Stromal cell of bone marrow (primary cell): ENCODE measurements around the gene SLC24A3.

Source experiments
- DNase-seq: peaks from one replicate; pipeline ENCODE4 v3.0.0-alpha.2; 2012; ENCODE audit warnings: low read depth

SLC24A3 gene

DNA sequence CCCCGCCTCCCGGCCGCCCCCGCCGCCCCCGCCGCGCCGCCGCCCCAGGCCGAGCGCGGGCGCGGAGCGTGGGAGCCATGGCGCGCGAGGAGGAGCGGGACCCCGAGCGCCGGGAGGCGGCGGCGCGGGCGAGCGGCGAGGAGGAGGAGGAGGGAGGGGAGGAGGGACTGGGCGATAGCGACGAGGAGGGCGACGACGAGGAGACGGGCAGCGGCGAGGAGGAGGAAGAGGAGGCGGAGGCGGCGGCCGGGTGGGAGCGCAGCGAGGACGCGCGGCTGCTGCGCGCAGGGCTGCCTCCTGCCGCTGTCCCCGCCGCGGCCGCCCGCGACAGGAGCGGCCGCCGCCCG is at the start of gene SLC24A3:
Gene SLC24A3, plus strand, starts transcription at position 174 of the 347 bp plus-strand sequence.
- no peak for DNase-seq

DNA sequence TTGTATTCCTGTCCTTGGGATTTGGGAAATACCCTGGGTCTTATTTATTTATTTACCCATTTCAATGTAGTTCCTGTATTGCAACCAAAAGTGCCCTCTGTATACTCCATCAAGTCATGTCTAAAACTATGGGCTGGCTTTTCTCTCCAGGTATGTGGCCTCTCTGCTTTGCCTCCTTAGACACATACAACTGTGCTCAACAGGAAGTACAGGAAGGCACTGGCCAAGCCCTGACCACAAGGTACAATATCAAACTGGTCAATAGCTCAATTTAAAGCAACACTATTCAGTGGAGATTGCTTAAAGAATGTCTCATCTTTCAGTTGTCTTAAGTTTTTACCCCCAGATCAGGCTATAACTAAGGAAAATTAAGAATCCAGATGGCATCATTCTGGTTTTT is 42.3 kb upstream of the SLC24A3 start:
- DNase-seq, result no peak

DNA sequence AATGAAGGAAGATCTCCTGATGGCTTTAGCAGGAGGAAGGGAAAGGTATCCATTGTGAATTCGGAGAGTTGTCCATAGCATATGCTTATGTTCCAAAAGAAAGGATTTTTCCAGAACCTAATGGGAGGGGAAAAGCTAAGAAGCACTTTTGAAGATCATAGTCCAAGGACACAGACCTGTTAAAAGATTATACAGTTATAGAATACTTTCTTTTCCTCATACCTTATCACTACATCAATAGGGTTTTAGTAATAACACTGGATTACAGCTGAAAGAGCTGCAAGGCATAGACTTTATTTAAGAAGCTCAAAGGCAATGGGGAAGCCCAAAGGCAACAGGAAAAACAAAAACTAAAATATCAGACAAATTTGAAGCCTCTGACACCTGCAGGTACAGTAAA is 39.8 kb upstream of the SLC24A3 start:
- DNase-seq, result no peak

- no peak for DNase-seq
These were observed 35.9 kb upstream of the SLC24A3 start for GRCh38 chr20:19176470-19177052.

GRCh38 chr20:19181552-19181951 is 30.9 kb upstream of the SLC24A3 start:
- DNase-seq, result no peak

DNA sequence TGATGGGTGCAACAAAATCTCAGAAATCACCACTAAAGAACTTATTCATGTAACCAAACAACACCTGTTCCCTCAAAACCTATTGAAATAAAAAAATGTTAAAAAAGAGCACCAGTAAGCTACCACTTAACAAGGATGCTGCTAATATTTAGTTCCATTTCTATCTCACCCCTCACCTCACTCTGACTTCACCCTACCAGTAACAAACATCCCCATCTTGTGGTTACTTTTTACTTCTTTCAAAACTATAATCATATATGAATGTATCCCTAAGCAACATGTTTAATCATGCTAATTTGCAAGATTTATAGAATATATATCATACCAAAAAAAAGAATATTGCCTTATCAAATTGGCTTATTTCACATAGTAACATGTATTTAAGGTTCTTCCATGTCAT is 27.4 kb upstream of the SLC24A3 start:
- DNase-seq, result no peak

DNA sequence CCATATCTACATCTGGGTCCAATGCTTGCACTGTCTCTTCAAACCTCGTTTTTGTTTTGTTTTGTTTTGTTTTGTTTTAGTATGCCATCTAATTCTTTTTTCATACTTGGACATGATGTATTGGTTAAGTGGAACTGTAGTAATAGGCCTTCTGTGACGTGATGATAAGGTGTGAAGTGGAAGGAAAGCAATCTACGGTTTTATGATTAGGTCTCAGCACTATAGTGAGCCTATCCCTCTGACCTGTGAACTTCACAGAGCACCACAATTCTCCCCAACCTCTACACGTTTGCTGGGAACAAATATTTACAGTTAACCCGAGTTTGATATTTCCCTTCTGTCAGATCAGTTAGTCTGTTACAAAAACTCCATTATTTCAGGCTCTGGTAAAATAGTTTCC is 19.1 kb upstream of the SLC24A3 start:
- DNase-seq, result no peak

DNA sequence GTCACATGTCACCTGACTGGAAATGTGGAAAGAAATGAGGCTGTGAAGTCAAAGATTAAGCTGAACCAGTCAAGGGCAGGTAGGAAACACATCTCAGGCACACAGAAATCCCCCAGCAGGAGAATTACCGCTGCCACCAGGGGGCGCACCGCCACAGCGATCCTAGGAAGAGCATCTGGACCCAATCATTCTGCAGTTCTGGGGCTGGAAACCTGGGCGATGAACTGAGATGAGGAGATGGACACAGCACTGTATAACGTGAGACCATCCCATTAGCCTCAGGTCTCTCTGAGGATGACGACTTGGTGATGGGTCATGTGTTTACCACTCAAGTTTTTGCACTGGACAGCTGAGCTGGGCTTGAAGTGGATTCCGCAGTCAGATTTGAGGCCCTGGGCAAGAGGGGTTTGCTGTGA is 6.5 kb upstream of the SLC24A3 start:
- DNase-seq, result peak; percentile 11

DNA sequence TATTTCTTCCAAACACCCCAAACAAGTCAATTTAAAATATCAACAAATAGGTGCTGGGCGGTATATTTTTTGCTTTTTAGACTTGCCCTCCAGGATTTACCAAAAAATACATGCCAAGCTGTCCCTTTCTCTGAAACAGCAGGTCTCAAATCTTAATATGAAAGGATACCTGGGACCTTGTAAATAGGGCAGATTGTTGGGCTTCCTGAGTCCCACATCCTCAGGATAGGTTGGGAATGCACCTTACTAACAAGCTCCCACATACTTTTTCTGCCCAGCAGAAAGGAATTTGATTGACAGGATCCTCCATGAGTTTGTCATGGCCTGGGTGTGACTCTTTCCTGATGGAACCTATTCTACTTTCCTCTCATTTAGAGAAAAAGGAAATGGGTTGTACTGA is 4.9 kb upstream of the SLC24A3 start:
- DNase-seq, result no peak

DNA sequence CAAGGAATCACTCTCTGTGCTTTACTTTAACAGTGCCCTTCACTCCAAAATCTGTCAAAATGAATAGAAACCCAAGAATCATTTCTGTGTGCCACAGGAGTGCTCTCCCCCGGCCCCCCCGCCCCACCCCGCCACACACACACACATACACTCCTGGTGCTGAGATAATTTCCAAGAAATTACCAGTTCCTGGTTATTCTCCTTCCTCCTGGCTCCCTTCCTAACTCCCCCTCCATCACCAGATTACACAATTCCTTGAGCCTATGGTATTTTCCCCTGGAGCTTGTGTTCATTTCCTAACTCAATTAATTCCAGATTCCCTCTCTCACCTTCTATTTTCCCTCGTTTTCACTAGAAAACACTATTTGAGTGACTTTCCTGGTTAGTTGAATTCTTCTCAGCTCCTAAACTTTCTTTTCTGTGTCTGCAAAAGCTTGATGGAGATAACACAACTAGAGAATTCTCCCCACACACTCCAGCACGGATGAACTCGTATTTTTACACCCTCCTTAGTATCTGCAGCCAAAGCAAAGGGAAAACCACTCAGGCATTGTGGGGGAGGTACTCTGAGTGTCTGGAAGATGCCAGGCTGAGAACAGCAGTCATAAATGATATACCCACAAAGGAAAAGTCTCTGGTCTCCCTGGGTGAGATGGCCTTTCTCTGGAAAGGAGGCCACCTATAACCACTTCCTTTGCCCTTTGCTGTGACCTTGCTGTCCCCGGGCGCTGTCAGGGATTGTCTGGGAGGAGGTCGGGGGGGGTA is 1.9 kb upstream of the SLC24A3 start:
- no peak for DNase-seq

GRCh38 chr20:19211252-19211651 is 1.2 kb upstream of the SLC24A3 start:
- DNase-seq, result no peak

DNA sequence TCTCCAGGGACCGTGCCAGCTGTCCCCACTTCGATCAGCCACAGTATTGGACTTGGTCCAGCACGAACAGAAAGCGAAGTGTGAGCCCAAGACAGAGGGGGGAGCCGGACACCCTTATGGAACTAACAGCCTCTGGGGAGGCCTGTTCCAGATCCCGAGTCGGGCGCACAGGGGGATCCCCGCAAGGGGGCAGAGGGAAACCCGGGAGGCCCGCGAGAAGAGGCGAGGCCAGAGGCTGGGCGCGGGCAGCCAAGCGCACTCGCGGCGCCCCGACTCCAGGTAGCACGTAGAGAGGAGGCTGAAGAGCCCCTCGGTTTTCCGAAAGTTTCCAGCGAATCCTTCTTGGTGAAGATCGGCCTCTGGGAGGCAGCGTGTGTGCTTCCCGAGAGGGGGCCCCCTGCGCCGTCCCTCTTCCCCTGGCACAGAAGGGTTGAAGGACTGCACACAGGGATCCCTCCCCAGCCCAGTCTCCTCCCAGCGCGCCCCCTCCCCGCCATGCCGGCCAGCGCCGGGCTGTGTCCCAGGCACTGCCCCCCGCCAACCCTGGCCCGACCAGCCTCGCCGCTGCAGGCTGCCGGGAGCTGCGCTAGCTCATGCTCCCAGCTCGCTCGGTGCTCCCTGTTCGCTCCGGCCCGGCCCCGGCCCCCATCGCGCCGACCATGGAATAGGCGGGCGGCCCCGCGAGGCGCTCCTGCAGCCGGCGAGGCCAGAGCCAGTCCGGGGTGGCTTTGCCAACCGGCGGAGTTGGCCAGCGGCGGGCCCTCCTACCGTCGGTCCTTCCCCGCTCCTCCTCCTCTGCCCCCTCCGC is 577 bp upstream of the SLC24A3 start:
- DNase-seq, result no peak

- DNase-seq, result peak; percentile 5
These were observed 520 bp downstream of the SLC24A3 start for GRCh38 chr20:19212821-19213502.

DNA sequence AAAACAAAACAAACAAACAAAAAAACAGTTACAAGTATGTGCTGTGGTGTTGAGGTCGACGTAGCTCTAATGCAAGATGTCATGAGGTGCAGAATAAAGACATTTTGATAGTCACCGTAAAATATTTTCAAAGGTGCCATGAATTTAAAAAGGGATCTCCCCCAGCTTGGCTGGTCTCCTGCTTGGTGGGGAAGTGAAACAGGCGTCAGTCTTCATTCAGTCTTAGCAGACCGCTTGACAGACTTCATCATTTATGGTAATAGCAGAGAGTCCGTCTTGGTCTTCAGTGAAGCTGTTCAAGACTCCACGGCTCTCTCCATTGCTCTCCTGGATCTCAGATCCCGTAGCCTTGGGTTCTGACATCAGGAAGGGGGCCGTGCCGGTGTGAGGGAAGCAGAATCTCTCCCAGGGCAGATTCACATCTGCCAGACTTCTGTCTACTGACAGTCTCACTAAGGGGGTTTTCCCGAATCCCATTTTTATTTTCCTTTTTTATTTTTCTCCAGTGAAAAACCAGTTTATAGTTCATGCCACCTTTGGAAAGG is 1.6 kb downstream of the SLC24A3 start:
- no peak for DNase-seq

DNA sequence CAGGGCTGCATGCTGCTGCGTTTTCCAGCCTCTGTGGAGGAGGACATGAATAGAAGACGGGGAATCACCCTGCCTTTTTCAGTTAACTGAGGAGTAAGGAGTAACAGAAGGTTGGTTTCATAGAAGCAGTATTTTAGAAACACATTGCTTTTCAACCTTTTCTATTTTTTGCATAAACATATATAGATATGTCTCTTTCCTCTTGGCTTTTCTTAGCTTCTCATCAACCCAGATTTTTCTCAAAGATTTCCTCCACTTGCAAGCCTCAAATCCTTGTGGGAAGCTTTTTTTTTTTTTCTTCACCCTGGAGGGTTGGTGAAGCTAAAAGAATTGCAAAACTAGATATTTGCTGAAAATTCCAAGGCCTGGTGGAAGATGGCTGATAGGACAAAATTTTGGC is 6.0 kb downstream of the SLC24A3 start:
- no peak for DNase-seq

GRCh38 chr20:19222520-19223040 is 10.1 kb downstream of the SLC24A3 start:
- no peak for DNase-seq

GRCh38 chr20:19223640-19224039 is 11.2 kb downstream of the SLC24A3 start:
- no peak for DNase-seq

- no peak for DNase-seq
These were observed 19.1 kb downstream of the SLC24A3 start for GRCh38 chr20:19231359-19232035.

GRCh38 chr20:19232997-19233794 is 20.8 kb downstream of the SLC24A3 start:
- no peak for DNase-seq

DNA sequence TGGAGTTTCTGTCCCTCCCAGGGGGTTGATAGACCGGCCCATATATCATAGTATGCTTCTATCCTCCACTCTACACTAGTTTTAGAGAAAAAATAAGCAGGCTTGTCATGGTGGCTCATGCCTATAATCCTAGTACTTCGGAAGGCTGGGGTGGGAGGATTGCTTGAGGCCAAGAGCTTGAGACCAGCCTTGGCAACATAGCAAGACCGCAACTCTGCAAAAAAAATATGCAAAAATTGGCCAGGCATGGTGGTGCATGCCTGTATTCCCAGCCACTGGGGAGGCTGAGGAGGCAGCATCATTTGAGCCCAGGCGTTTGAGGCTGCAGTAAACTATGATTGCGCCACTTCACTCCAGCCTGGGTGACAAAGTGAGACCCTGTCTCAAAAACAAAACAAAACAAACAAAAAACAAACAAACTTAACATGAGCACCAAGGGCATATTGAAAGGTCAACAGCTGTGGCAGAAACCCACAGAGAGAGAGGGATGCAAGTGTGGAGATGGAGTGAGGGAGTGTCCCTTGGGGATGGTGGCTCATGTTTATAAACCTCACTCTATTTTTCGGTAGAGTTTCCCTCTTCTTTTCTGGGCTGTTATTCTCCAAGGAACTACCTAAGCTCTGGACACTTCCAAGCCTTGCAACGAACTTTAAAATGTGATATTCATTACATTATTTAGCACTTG is 24.1 kb downstream of the SLC24A3 start:
- DNase-seq, result no peak
